IMR-90 (cell line): ENCODE data around the gene KRT222. TPM values are rescaled to one million over a fixed set of nuclear protein-coding genes. Genes with fewer than 3 reads are reported as not detected.

ENCODE experiments used
- ATAC-seq: fragments of 200-7000 bp; cut with Tn5 transposase; 2 replicates; pipeline ENCODE4 v1.9.1; 2020; ENCODE audit warnings: low read depth, mild to moderate bottlenecking, moderate library complexity
- BruUV-seq: library from RNA; stranded (reverse); fragments of 400-500 nt; replicated peaks from 2 replicates; lab custom pipeline; 2021; lab: Mats Ljungman, UMichigan
- CTCF ChIA-PET: fragments of 300-600 bp; formaldehyde crosslinking; extraction: SDS; loops from one replicate; lab custom pipeline; 2021; ENCODE audit warnings: antibody characterized with exemption; lab: Yijun Ruan, JAX
- POLR2A ChIA-PET: fragments of 300-600 bp; sonication (Branson Sonifier 250); formaldehyde crosslinking; loops from one replicate; lab custom pipeline; 2022; ENCODE audit warnings: antibody characterized with exemption; ENCODE audit not compliant: unreplicated experiment; lab: Charles Lee
- DNase-seq: peaks from one replicate; pipeline ENCODE4 v3.0.0; 2013
- H2AFZ ChIP-seq: replicated peaks from 2 replicates; pipeline ENCODE3; 2013; ENCODE audit warnings: low read length, mild to moderate bottlenecking; ENCODE audit not compliant: poor library complexity
- H2AK5ac ChIP-seq: 2 replicates; pipeline ENCODE4 v1.6.1; 2013; ENCODE audit warnings: low read depth, low read length, inconsistent platforms
- H2AK9ac ChIP-seq: replicated peaks from 2 replicates; pipeline ENCODE3; 2013; ENCODE audit warnings: mild to moderate bottlenecking, low read depth, low read length, moderate library complexity; ENCODE audit not compliant: poor library complexity
- H2BK120ac ChIP-seq: 2 replicates; pipeline ENCODE4 v1.6.1; 2013; ENCODE audit warnings: low read depth, low read length, inconsistent platforms
- H2BK15ac ChIP-seq: 3 replicates; pipeline ENCODE4 v1.6.1; 2013; ENCODE audit warnings: low read depth, low read length, inconsistent platforms
- H2BK20ac ChIP-seq: 2 replicates; pipeline ENCODE4 v1.6.1; 2013; ENCODE audit warnings: low read depth, mild to moderate bottlenecking, inconsistent platforms, low read length, moderate library complexity
- H2BK5ac ChIP-seq: 2 replicates; pipeline ENCODE4 v1.6.1; 2013; ENCODE audit warnings: mild to moderate bottlenecking, low read depth, low read length, inconsistent platforms; ENCODE audit not compliant: poor library complexity, severe bottlenecking
- H3K14ac ChIP-seq: replicated peaks from 2 replicates; pipeline ENCODE4 v1.6.1; 2013; ENCODE audit warnings: low read depth, low read length, inconsistent platforms
- H3K18ac ChIP-seq: 2 replicates; pipeline ENCODE4 v1.6.1; 2013; ENCODE audit warnings: low read depth, low read length, control low read depth
- H3K23ac ChIP-seq: 2 replicates; pipeline ENCODE4 v1.6.1; 2013; ENCODE audit warnings: low read depth, low read length, inconsistent platforms
- H3K27ac ChIP-seq: 2 replicates; pipeline ENCODE4 v1.5.1; 2013; ENCODE audit warnings: mild to moderate bottlenecking, control low read depth, low read length; ENCODE audit not compliant: insufficient read depth
- H3K27me3 ChIP-seq: 2 replicates; pipeline ENCODE4 v1.6.1; 2013; ENCODE audit warnings: low read length; ENCODE audit not compliant: control insufficient read depth, insufficient read depth
- H3K36me3 ChIP-seq: 2 replicates; pipeline ENCODE4 v1.6.1; 2013; ENCODE audit warnings: low read length, mixed read lengths; ENCODE audit not compliant: control insufficient read depth, insufficient read depth
- H3K4ac ChIP-seq: 2 replicates; pipeline ENCODE4 v1.6.1; 2013; ENCODE audit warnings: low read depth, low read length, inconsistent platforms
- H3K4me1 ChIP-seq: 2 replicates; pipeline ENCODE4 v1.6.1; 2013; ENCODE audit warnings: low read length, mixed read lengths; ENCODE audit not compliant: control insufficient read depth, insufficient read depth
- H3K4me2 ChIP-seq: 2 replicates; pipeline ENCODE4 v1.6.1; 2013; ENCODE audit warnings: low read depth, mild to moderate bottlenecking, control low read depth, low read length, moderate library complexity
- H3K4me3 ChIP-seq: 2 replicates; pipeline ENCODE4 v1.5.1; 2013; ENCODE audit warnings: low read depth, mild to moderate bottlenecking, control low read depth, low read length, moderate library complexity; ENCODE audit not compliant: insufficient read depth
- H3K56ac ChIP-seq: 2 replicates; pipeline ENCODE4 v1.6.1; 2013; ENCODE audit warnings: low read length, inconsistent platforms; ENCODE audit not compliant: insufficient read depth; ENCODE audit errors: extremely low read depth
- H3K79me1 ChIP-seq, 2 experiments: 2 replicates each; pipeline ENCODE4 v1.6.1; 2013; ENCODE audit warnings: low read length in 2 of 2, inconsistent platforms in 1 of 2, low read depth in 1 of 2
- H3K9ac ChIP-seq: 2 replicates; pipeline ENCODE4 v1.6.1; 2013; ENCODE audit warnings: low read depth, low read length, control low read depth
- H3K9me1 ChIP-seq: 2 replicates; pipeline ENCODE4 v1.6.1; 2013; ENCODE audit warnings: low read length, inconsistent platforms; ENCODE audit not compliant: insufficient read depth
- H3K9me3 ChIP-seq: 2 replicates; pipeline ENCODE4 v1.6.1; 2013; ENCODE audit warnings: low read length; ENCODE audit not compliant: control insufficient read depth, insufficient read depth
- H4K20me1 ChIP-seq: 2 replicates; pipeline ENCODE4 v1.6.1; 2013; ENCODE audit warnings: low read length, inconsistent platforms; ENCODE audit not compliant: insufficient read depth
- H4K5ac ChIP-seq: 2 replicates; pipeline ENCODE4 v1.6.1; 2013; ENCODE audit warnings: mild to moderate bottlenecking, low read depth, low read length, control low read depth
- H4K8ac ChIP-seq, 2 experiments: 2 replicates each; pipeline ENCODE4 v1.6.1; 2013; ENCODE audit warnings: low read depth in 2 of 2, low read length in 2 of 2, control low read depth in 1 of 2, inconsistent platforms in 1 of 2
- H4K91ac ChIP-seq: 2 replicates; pipeline ENCODE4 v1.6.1; 2013; ENCODE audit warnings: low read depth, low read length, inconsistent platforms; ENCODE audit not compliant: insufficient read depth
- BHLHE40 ChIP-seq: fragments of 150-350 bp; IDR thresholded peaks from 2 replicates; pipeline ENCODE4 v1.6.1; 2016; ENCODE audit warnings: mild to moderate bottlenecking, low read depth, low read length
- CEBPB ChIP-seq: IDR thresholded peaks from 2 replicates; pipeline ENCODE4 v1.6.1; 2012; ENCODE audit warnings: low read depth, low read length, improper control_type of control experiment
- CHD1 ChIP-seq: IDR thresholded peaks from 2 replicates; pipeline ENCODE4 v1.6.1; 2012; ENCODE audit warnings: low read depth, low read length, improper control_type of control experiment
- CTCF ChIP-seq: conservative IDR thresholded peaks from 2 replicates; pipeline ENCODE4 v1.5.1; 2012; ENCODE audit warnings: mild to moderate bottlenecking, low read depth, low read length, improper control_type of control experiment
- ELK1 ChIP-seq: fragments of 150-350 bp; IDR thresholded peaks from 2 replicates; pipeline ENCODE4 v1.6.1; 2016; ENCODE audit warnings: low read depth, mild to moderate bottlenecking, low read length, moderate library complexity, borderline replicate concordance
- FOS ChIP-seq: fragments of 150-350 bp; IDR thresholded peaks from 2 replicates; pipeline ENCODE4 v1.6.1; 2016; ENCODE audit warnings: low read depth, low read length
- MAFK ChIP-seq: IDR thresholded peaks from 2 replicates; pipeline ENCODE4 v1.6.1; 2012; ENCODE audit warnings: low read depth, low read length, improper control_type of control experiment
- MAZ ChIP-seq: IDR thresholded peaks from 2 replicates; pipeline ENCODE4 v1.6.1; 2012; ENCODE audit warnings: low read depth, mild to moderate bottlenecking, low read length, improper control_type of control experiment, moderate library complexity, borderline replicate concordance
- MXI1 ChIP-seq: IDR thresholded peaks from 2 replicates; pipeline ENCODE4 v1.6.1; 2012; ENCODE audit warnings: low read depth, mild to moderate bottlenecking, low read length, moderate library complexity, borderline replicate concordance
- NFE2L2 ChIP-seq: fragments of 150-350 bp; IDR thresholded peaks from 2 replicates; pipeline ENCODE4 v1.6.1; 2016; ENCODE audit warnings: low read depth, mild to moderate bottlenecking, low read length
- POLR2A ChIP-seq: IDR thresholded peaks from 2 replicates; pipeline ENCODE4 v1.6.1; 2012; ENCODE audit warnings: mild to moderate bottlenecking, low read depth, low read length
- RAD21 ChIP-seq: IDR thresholded peaks from 2 replicates; pipeline ENCODE4 v1.6.1; 2012; ENCODE audit warnings: low read length, improper control_type of control experiment
- RCOR1 ChIP-seq: IDR thresholded peaks from 2 replicates; pipeline ENCODE4 v1.6.1; 2012; ENCODE audit warnings: mild to moderate bottlenecking, low read length, improper control_type of control experiment; ENCODE audit not compliant: insufficient replicate concordance
- RFX5 ChIP-seq: IDR thresholded peaks from 2 replicates; pipeline ENCODE4 v1.8.0; 2012; ENCODE audit warnings: low read depth, mild to moderate bottlenecking, low read length, moderate library complexity
- SMC3 ChIP-seq: fragments of 150-350 bp; IDR thresholded peaks from 2 replicates; pipeline ENCODE4 v1.6.1; 2016; ENCODE audit warnings: low read depth, mild to moderate bottlenecking, antibody characterized with exemption, low read length, moderate library complexity
- USF2 ChIP-seq: fragments of 150-350 bp; IDR thresholded peaks from 2 replicates; pipeline ENCODE4 v1.6.1; 2017; ENCODE audit warnings: mild to moderate bottlenecking, antibody characterized with exemption, low read length, low read depth
- WGBS, 2 experiments: methylation state at CpG; one replicate each; pipeline versions ENCODE4 v1.1.5 to v1.1.7; 2013; ENCODE audit warnings: missing lambda C conversion rate in 2 of 2; ENCODE audit not compliant: insufficient read length in 1 of 2; ENCODE audit errors: extremely low coverage in 2 of 2; 5-methylcytosine and 5-hydroxymethylcytosine counted together
- dilution Hi-C: fragments of 300-500 bp; cut with HindIII; formaldehyde crosslinking; loops from one replicate; pipeline ENCODE4 v1.14.3; 2018; ENCODE audit warnings: low sequenced_read_pairs; ENCODE audit not compliant: unreplicated experiment
- in situ Hi-C: fragments of 300-500 bp; cut with MboI; formaldehyde crosslinking; loops from 3 replicates; pipeline ENCODE4 v1.14.3; 2019; ENCODE audit warnings: low sequenced_read_pairs, inconsistent platforms, mixed read lengths
- intact Hi-C: fragments of 100-400 bp; cut with micrococcal nuclease; formaldehyde crosslinking; loops from 2 replicates; pipeline ENCODE4 v1.10.0; 2022
- polyA plus RNA-seq, 3 experiments: library from polyadenylated mRNA; depleted of rRNA; stranded (reverse); fragments of >200 nt; gene quantifications; 2 replicates each; pipeline ENCODE4 v1.2.3, GENCODE V29; 2012; ENCODE audit warnings: low replicate concordance in 1 of 3
- total RNA-seq: library from RNA; depleted of rRNA; stranded (reverse); fragments of >200 nt; gene quantifications from 2 replicates; pipeline ENCODE4 v1.2.3, GENCODE V29; 2012

KRT222 gene
- total and polyA plus RNA-seq, 2 of the 4 experiments (the other 2 are of a cell fraction), result not detected

- Histone ChIP-seq H4K20me1 (no peaks in the 10 kb centered on the region), H2BK120ac (no peak overlapping the region), H3K56ac (no peak overlapping the region), H3K79me1 (no peaks in the 10 kb centered on the region), H3K9me3 (no peaks in the 10 kb centered on the region), H3K9me1 (no peaks in the 10 kb centered on the region), H3K4me3 (no peak overlapping the region), H2BK15ac (no peak overlapping the region), H3K9ac (no peak overlapping the region), H2AK5ac (no peak overlapping the region), H3K27ac (no peak overlapping the region), H3K23ac (no peak overlapping the region), H4K91ac (no peak overlapping the region), H3K14ac (no peak overlapping the region), H3K4me1 (no peaks in the 10 kb centered on the region), H4K5ac (no peak overlapping the region), H2AK9ac (peak overlapping the region; percentile 6), H4K8ac (no peak overlapping the region), H3K4me2 (no peak overlapping the region), H2BK5ac (no peak overlapping the region), H3K4ac (no peak overlapping the region), H2BK20ac (no peak overlapping the region), H3K18ac (no peak overlapping the region), H3K36me3 (no peaks in the 10 kb centered on the region), H2AFZ (no peak overlapping the region), H3K27me3 (peaks cover 61% of the 10 kb centered on the region)
- DNase-seq, result no peak
- in situ Hi-C loops, result loop anchor here (5.0 kb wide), 1 partner anchor 176 kb away; no protein-coding TSS in a partner anchor
- intact Hi-C loops, result loop anchor here (1.0 kb wide), 1 partner anchor 175 kb away; no protein-coding TSS in a partner anchor
- ChIA-PET POLR2A (no interaction called here), CTCF (interaction anchor here (0.6 to 1.9 kb wide), 7 partner anchors 9 to 1033 kb away, joined by 3 to 10 read pairs (median 3); no protein-coding TSS in a partner anchor)
- 24% methylated on average over 3 of the region's 10 CpGs; no CpG with 5 or more reads in 1 of the 2 experiments for WGBS, 2 experiments
- no peak for ATAC-seq
- TF ChIP-seq MXI1 (no peak), MAZ (no peak), NFE2L2 (no peak), RFX5 (no peak), BHLHE40 (no peak), SMC3 (no peak), RAD21 (no peak), ELK1 (no peak), RCOR1 (no peak), CEBPB (no peak), CTCF (no peak), FOS (no peak), CHD1 (no peak), MAFK (no peak), USF2 (no peak), POLR2A (no peak)
- no TSS peak for BruUV-seq
- dilution Hi-C loops, result no loop called here
Observed at GRCh38 chr17:40615841-40616476, 49.0 kb downstream of the KRT222 start.
